Measurements from ENCODE around the gene TTLL8. TPM values are rescaled to one million over a fixed set of nuclear protein-coding genes. Genes with fewer than 3 reads are reported as not detected.

TTLL8 gene
- total RNA-seq, 1 donor from 2014 or later, result not detected

DNA sequence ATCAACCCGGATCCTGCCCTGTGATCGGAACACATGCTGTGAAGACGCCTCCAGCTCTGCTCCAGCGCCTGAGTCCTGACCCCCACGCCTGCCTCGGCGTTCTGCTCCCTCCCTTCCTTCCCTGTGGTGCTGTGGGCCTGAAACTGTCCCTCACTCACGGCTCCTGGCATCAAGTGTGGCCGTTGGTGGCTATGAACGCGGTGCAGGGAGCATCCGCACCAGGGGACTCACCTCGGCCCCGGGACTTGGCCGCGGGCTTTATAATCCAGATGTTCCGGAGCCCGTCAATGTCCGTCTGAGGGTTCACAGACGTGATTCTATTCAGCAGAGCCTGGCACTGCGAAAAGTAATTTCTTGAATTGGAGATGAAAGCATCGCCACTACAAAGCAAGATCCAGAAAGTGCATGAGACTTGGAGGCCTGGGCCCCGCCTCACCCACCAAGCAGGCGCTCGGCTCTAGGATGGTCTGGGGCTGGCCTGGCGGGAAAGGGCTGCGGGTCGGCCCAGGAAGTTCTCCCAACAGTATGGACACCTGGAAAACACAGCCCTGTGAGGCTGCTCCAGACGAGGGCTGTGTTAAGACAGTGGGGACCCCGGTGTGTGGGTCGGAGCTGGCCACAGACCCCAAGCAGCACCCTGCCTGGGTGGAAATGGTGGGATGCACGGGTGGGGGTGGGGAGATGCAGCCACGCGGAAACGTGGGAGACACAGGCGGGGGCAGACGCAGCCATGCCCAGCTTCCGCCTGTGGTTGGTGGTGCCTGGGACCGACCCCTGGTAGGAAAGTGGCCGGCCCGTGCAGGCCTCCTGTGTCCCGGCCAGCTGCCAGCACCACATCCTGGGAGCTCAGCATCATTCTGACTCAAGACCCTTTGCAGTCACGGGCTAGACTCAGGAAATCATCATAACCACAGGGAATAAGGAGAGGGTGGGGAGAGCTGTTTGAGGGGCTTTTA lies 23.7 kb downstream of the TTLL8 start:
- H3K36me3 ChIP-seq, result no peaks in the 10 kb centered on the region
- H3K9me3 ChIP-seq (replicated peaks), result peaks cover 14% of the 10 kb centered on the region
- H3K27ac ChIP-seq (replicated peaks), result no peak overlapping the region
- no peak overlapping the region for H3K4me3 ChIP-seq
- peaks cover 9% of the 10 kb centered on the region for H3K4me1 ChIP-seq
- no peak for DNase-seq
- peaks cover 65% of the 10 kb centered on the region for H3K27me3 ChIP-seq (ENCODE audit: low read depth)
- TF ChIP-seq, protein P1, sequence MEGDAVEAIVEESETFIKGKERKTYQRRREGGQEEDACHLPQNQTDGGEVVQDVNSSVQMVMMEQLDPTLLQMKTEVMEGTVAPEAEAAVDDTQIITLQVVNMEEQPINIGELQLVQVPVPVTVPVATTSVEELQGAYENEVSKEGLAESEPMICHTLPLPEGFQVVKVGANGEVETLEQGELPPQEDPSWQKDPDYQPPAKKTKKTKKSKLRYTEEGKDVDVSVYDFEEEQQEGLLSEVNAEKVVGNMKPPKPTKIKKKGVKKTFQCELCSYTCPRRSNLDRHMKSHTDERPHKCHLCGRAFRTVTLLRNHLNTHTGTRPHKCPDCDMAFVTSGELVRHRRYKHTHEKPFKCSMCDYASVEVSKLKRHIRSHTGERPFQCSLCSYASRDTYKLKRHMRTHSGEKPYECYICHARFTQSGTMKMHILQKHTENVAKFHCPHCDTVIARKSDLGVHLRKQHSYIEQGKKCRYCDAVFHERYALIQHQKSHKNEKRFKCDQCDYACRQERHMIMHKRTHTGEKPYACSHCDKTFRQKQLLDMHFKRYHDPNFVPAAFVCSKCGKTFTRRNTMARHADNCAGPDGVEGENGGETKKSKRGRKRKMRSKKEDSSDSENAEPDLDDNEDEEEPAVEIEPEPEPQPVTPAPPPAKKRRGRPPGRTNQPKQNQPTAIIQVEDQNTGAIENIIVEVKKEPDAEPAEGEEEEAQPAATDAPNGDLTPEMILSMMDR (IDR thresholded peaks at IDR 0.05; ENCODE audit: borderline replicate concordance), result no peak
- intact Hi-C loops (cut with micrococcal nuclease), result loop anchor here (10.0 kb wide), 1 partner anchor 110 kb away; no protein-coding TSS in a partner anchor

DNA sequence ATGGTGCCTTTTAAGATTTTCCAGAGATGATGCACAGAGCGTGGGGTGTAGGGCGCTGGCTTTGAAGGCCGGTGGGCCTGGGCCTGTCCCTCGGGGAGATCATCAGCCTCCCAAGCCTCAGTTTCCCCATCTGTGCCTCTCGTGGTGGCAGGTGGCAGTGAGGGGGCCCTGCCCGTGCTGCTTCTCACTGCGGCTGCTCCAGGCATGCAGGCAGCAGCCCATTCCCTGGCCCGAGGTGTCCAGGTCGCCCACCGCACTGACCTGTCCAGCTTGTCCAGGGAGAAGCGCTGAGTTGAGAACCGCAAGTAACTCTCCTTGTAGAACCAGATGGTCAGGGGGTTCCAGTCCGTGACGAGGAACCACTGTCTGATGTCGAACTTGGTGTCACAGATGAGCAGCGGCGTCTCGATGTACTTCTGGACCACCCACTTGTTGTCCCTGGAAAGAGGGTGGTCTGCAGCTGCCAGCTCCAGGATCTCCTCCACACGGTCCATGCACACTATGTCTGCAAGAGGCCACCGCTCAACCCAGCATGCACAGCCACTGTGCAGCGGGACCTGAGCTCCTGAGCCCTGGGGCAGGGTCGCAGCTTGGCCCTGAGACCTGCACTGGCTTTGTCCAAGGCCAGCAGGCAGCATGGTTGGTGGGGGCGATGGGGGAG lies 25.0 kb downstream of the TTLL8 start:
- H3K4me1 ChIP-seq, result peaks cover 9% of the 10 kb centered on the region
- H3K9me3 ChIP-seq (replicated peaks), result peaks cover under 1% of the 10 kb centered on the region
- no peak for DNase-seq
- H3K27me3 ChIP-seq (ENCODE audit: low read depth), result peaks cover 68% of the 10 kb centered on the region
- no peak overlapping the region for H3K4me3 ChIP-seq
- intact Hi-C loops (cut with micrococcal nuclease), result loop anchor here (10.0 kb wide), 1 partner anchor 108 kb away; no protein-coding TSS in a partner anchor
- no peak overlapping the region for H3K27ac ChIP-seq (replicated peaks)
- H3K36me3 ChIP-seq, result no peaks in the 10 kb centered on the region
- TF ChIP-seq, protein P1 (IDR thresholded peaks at IDR 0.05; ENCODE audit: borderline replicate concordance), result no peak

DNA sequence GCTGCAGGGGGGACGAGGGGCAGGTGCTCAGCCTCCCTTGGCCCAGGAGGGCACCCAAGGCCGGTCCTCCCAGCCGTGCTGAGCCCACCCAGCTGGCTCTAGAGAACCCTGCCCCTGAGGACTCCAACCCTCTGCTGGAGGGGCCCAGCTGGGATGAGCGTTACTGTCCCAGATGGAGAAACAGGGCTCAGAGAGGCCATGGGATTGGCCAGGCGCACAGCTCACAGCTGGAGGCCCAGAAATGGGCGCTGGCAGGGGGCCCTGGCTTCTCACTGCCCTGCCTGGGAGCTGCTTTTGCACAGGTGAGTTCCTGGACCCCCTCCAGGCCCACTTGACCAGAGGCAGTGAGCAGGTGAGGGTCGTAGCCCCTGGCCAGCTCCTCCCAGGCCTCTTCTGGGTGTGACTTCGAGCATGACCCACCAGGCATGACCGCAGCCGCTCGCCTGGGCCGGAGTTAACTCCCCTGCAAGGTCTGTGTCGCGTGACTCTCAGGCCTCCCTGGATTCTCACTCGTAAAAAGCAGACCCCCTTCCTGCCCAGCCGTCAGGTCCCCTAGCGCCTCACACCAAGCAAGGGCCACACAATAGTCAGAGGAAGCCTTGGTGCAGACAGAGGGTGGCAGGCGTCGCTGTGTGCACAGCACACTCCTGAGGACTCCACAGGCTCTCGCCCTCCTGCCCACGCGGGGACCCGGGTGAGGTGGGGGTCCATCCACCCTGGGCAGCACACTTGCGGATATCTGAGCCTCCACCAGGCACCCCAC lies 25.8 kb downstream of the TTLL8 start:
- H3K4me3 ChIP-seq, result no peak overlapping the region
- TF ChIP-seq, protein P1 (IDR thresholded peaks at IDR 0.05; ENCODE audit: borderline replicate concordance), result no peak
- DNase-seq, result no peak
- H3K4me1 ChIP-seq, result peaks cover 9% of the 10 kb centered on the region
- peaks cover 76% of the 10 kb centered on the region for H3K27me3 ChIP-seq (ENCODE audit: low read depth)
- no peaks in the 10 kb centered on the region for H3K9me3 ChIP-seq (replicated peaks)
- H3K36me3 ChIP-seq, result no peaks in the 10 kb centered on the region
- H3K27ac ChIP-seq (replicated peaks), result no peak overlapping the region
- intact Hi-C loops (cut with micrococcal nuclease), result loop anchor here (10.0 kb wide), 1 partner anchor 107 kb away; no protein-coding TSS in a partner anchor

DNA sequence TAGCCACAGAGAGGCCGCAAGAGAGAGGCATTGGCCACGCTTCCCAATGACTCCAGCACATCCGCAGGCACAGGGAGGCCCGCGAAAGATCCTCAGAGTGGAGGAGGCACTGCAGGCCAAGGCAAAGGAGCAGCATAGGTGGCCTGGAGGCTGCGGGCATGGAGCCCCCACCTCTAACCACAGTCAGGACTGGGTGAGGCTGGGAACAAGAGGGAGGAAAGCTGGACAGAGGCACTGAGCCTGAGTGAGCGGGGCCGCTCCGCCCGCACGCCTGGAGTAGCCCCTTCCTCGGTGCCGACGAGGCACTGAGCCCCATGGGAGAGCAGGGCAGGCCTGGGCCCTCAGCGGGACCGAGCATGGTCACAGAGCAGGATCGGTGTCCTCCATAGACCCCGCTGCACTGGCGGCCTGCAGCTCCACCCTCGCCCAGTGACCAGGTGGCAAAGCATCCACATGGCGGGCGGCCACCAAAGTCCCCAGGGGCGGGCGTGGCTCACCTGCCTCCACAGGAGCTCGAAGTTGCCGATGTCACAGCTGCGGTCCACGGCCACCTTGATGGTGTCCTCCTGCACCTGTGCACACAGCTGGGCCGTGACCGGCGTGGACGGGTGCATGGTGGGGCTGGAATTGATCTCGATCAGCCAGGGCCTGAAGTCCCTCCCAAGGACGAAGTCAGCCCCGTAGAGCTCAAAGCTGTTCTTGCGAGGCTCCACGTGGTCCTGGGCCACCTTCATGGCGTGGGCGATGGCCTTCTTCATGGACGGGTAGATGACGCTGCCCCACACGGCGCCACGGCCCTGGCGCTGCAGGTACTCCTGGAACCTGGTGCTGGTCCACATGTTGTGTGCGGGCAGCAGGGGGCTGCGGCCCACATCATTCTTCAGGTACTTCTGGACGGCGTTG lies 26.7 kb downstream of the TTLL8 start:
- intact Hi-C loops (cut with micrococcal nuclease), result loop anchor here (10.0 kb wide), 1 partner anchor 107 kb away; no protein-coding TSS in a partner anchor
- Histone ChIP-seq H3K27ac (replicated peaks) (no peak overlapping the region), H3K4me1 (peaks cover 9% of the 10 kb centered on the region), H3K4me3 (no peak overlapping the region), H3K36me3 (no peaks in the 10 kb centered on the region), H3K9me3 (replicated peaks) (no peaks in the 10 kb centered on the region), H3K27me3 (ENCODE audit: low read depth) (peaks cover 84% of the 10 kb centered on the region)
- no peak for DNase-seq
- TF ChIP-seq, protein P1 (IDR thresholded peaks at IDR 0.05; ENCODE audit: borderline replicate concordance), result no peak

All from left ventricle myocardium inferior (tissue), 1 donor.